ENCODE measurements around the gene ADGRV1. TPM values are rescaled to one million over a fixed set of nuclear protein-coding genes. Genes with fewer than 3 reads are reported as not detected.
A peak's percentile ranks its signal among the peaks of the same experiment; 100 is the strongest.

Gene ADGRV1
- total RNA-seq, 2 donors from 2014 or later = 1.4 TPM; not detected in 1

GRCh38 chr5:91110686-91111085 lies 552.1 kb downstream of the ADGRV1 start:
- H3K4me3 ChIP-seq = no peak overlapping the region
- no peaks in the 10 kb centered on the region for H3K9me3 ChIP-seq
- H3K27ac ChIP-seq = no peak overlapping the region
- no peaks in the 10 kb centered on the region for H3K36me3 ChIP-seq
- no peak for DNase-seq (ENCODE audit: low spot score)
- peaks cover 14 to 17% of the 10 kb centered on the region in 2 donors for H3K4me1 ChIP-seq (ENCODE audit: control insufficient read depth in 1 of 2, low read depth in 2 of 2)
- TF ChIP-seq, protein P1, sequence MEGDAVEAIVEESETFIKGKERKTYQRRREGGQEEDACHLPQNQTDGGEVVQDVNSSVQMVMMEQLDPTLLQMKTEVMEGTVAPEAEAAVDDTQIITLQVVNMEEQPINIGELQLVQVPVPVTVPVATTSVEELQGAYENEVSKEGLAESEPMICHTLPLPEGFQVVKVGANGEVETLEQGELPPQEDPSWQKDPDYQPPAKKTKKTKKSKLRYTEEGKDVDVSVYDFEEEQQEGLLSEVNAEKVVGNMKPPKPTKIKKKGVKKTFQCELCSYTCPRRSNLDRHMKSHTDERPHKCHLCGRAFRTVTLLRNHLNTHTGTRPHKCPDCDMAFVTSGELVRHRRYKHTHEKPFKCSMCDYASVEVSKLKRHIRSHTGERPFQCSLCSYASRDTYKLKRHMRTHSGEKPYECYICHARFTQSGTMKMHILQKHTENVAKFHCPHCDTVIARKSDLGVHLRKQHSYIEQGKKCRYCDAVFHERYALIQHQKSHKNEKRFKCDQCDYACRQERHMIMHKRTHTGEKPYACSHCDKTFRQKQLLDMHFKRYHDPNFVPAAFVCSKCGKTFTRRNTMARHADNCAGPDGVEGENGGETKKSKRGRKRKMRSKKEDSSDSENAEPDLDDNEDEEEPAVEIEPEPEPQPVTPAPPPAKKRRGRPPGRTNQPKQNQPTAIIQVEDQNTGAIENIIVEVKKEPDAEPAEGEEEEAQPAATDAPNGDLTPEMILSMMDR (IDR thresholded peaks at IDR 0.05) = no peak
- no peak for ATAC-seq (ENCODE audit: insufficient number of reproducible peaks, low FRiP score, low read depth)
- no peaks in the 10 kb centered on the region for H3K27me3 ChIP-seq (replicated peaks; ENCODE audit: insufficient read depth)

- Histone ChIP-seq H3K9me3 (no peaks in the 10 kb centered on the region), H3K27me3 (replicated peaks; ENCODE audit: insufficient read depth) (no peaks in the 10 kb centered on the region), H3K4me1 (ENCODE audit: control insufficient read depth in 1 of 2, low read depth in 2 of 2) (peaks cover 14 to 17% of the 10 kb centered on the region in 2 donors), H3K36me3 (no peaks in the 10 kb centered on the region), H3K4me3 (no peak overlapping the region), H3K27ac (no peak overlapping the region)
- DNase-seq (ENCODE audit: low spot score) (no peak), ATAC-seq (ENCODE audit: insufficient number of reproducible peaks, low FRiP score, low read depth) (no peak)
- TF ChIP-seq, protein P1 (IDR thresholded peaks at IDR 0.05) = no peak
Measured at GRCh38 chr5:91111473-91112238, 553.1 kb downstream of the ADGRV1 start.

DNA sequence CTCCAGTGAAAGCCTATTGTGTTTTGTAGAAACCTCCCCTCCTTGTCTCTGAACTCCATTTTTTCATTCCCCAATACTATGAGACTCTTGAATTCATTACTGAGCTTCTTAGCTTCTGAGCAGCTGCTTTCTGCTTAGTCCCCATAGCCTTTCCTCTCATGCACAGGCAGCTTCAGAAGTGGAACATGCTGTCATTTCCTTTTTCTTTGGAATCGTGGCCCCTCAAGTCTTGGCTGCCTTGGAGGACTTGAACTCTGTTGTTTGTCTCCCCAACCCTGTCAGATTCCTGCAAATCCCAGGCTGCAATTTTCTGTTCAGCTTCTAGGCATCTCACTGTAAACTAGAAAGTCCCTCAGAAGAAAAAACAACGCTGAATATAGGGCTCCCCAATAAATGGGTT lies 556.1 kb downstream of the ADGRV1 start:
- Histone ChIP-seq H3K36me3 (no peaks in the 10 kb centered on the region), H3K9me3 (no peaks in the 10 kb centered on the region), H3K27me3 (replicated peaks; ENCODE audit: insufficient read depth) (no peaks in the 10 kb centered on the region), H3K27ac (peak overlapping the region in 1 of 2 donors; percentile 12), H3K4me1 (ENCODE audit: control insufficient read depth in 1 of 2, low read depth in 2 of 2) (peaks cover 24 to 31% of the 10 kb centered on the region in 2 donors), H3K4me3 (no peak overlapping the region)
- TF ChIP-seq, protein P1 (IDR thresholded peaks at IDR 0.05) = no peak
- DNase-seq (ENCODE audit: low spot score) = no peak
- no peak for ATAC-seq (ENCODE audit: insufficient number of reproducible peaks, low FRiP score, low read depth)

DNA sequence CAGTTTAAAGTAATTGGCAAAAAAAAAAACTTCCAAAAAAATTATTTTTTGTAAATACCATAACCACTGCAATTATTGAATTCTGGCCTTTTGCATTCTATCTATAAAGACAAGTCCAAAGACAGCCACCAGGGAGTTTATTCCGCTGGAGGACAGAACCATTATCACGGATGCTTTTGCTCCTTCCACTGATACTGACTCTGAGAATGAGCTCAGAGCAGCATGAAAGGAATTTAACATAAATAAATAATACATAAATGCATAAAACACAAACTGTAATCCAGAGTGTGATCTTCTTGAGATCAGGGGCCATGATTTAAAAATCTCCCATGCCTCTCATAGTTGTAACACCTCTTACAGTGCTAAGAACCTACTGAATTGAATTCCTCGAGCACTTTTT lies 559.8 kb downstream of the ADGRV1 start:
- Histone ChIP-seq H3K27ac (peak overlapping the region in 1 of 2 donors; percentile 34), H3K4me1 (ENCODE audit: control insufficient read depth in 1 of 2, low read depth in 2 of 2) (peaks cover 26 to 45% of the 10 kb centered on the region in 2 donors), H3K36me3 (no peaks in the 10 kb centered on the region), H3K27me3 (replicated peaks; ENCODE audit: insufficient read depth) (no peaks in the 10 kb centered on the region), H3K4me3 (no peak overlapping the region), H3K9me3 (no peaks in the 10 kb centered on the region)
- TF ChIP-seq, protein P1 (IDR thresholded peaks at IDR 0.05) = no peak
- no peak for DNase-seq (ENCODE audit: low spot score)
- no peak for ATAC-seq (ENCODE audit: insufficient number of reproducible peaks, low FRiP score, low read depth)

- DNase-seq (ENCODE audit: low spot score) (no peak), ATAC-seq (ENCODE audit: insufficient number of reproducible peaks, low FRiP score, low read depth) (no peak)
- H3K36me3 ChIP-seq = no peaks in the 10 kb centered on the region
- TF ChIP-seq, protein P1 (IDR thresholded peaks at IDR 0.05) = no peak
- no peaks in the 10 kb centered on the region for H3K9me3 ChIP-seq
- H3K27ac ChIP-seq = peak overlapping the region; percentile 1 to 34
- H3K4me3 ChIP-seq = no peak overlapping the region
- H3K27me3 ChIP-seq (replicated peaks; ENCODE audit: insufficient read depth) = no peaks in the 10 kb centered on the region
- H3K4me1 ChIP-seq (ENCODE audit: control insufficient read depth in 1 of 2, low read depth in 2 of 2) = peaks cover 30 to 50% of the 10 kb centered on the region in 2 donors
Measured at GRCh38 chr5:91118796-91119195, 560.2 kb downstream of the ADGRV1 start.
